Muscle layer of colon (tissue), 2 donors: ENCODE results near the gene TMEM106A.
"Not testable (repeated sequence)": the region's sequence is repeated elsewhere in the genome, so short reads cannot be mapped to it uniquely, and the experiment has no call there.

Experiments
- H3K27ac ChIP-seq: one replicate; pipeline ENCODE4 v1.7.0; 2013; ENCODE audit warnings: low read depth, mild to moderate bottlenecking, low read length, moderate library complexity
- H3K27me3 ChIP-seq, 2 donors: one replicate each; pipeline ENCODE4 v1.7.0; 2013; ENCODE audit warnings: low read length in 2 of 2, mild to moderate bottlenecking in 2 of 2; ENCODE audit not compliant: insufficient read depth in 2 of 2, control insufficient read depth in 1 of 2
- H3K36me3 ChIP-seq: one replicate; pipeline ENCODE4 v1.7.0; 2013; ENCODE audit warnings: mild to moderate bottlenecking, low read length; ENCODE audit not compliant: insufficient read depth
- H3K4me1 ChIP-seq: one replicate; pipeline ENCODE4 v1.7.0; 2013; ENCODE audit warnings: mild to moderate bottlenecking, low read length; ENCODE audit not compliant: insufficient read depth
- H3K4me3 ChIP-seq, 2 donors: one replicate each; pipeline ENCODE4 v1.7.0; 2013; ENCODE audit warnings: low read length in 2 of 2, low read depth in 1 of 2, mild to moderate bottlenecking in 1 of 2, moderate library complexity in 1 of 2
- H3K9ac ChIP-seq: one replicate; pipeline ENCODE4 v1.7.0; 2013; ENCODE audit warnings: low read length
- H3K9me3 ChIP-seq: one replicate; pipeline ENCODE4 v1.7.0; 2013; ENCODE audit warnings: mild to moderate bottlenecking, low read length
- donor health status: abdominal sarcoma.
- donor health status: Adenocarcinoma of cecum.

The TMEM106A gene

GRCh38 chr17:43211480-43212402, at the start of gene TMEM106A:
Gene TMEM106A (plus strand): TSS chr17:43211875. CDS start chr17:43213042, 1,167 bp downstream.
- H3K4me1 ChIP-seq, result peaks cover 19% of the 10 kb centered on the region
- H3K9ac ChIP-seq, result peak within 1 kb of the TSS; percentile 83
- peaks cover 45% of the 10 kb centered on the region for H3K36me3 ChIP-seq
- H3K4me3 ChIP-seq, result peak within 1 kb of the TSS; percentile 51 to 83
- no peaks in the 10 kb centered on the region for H3K27me3 ChIP-seq
- no peaks in the 10 kb centered on the region for H3K9me3 ChIP-seq
- H3K27ac ChIP-seq, result peak within 1 kb of the TSS; percentile 67

- H3K4me1 ChIP-seq, H3K9me3 ChIP-seq, H3K27me3 ChIP-seq, H3K9ac ChIP-seq, H3K27ac ChIP-seq, H3K36me3 ChIP-seq, H3K4me3 ChIP-seq: not testable (repeated sequence)
These were observed 45.7 kb upstream of the TMEM106A start for GRCh38 chr17:43165971-43166370.

- Histone ChIP-seq H3K9me3 (no peaks in the 10 kb centered on the region), H3K36me3 (no peaks in the 10 kb centered on the region), H3K27me3 (no peaks in the 10 kb centered on the region), H3K9ac (peak overlapping the region; percentile 87), H3K4me3 (peak overlapping the region; percentile 80 to 93), H3K27ac (peak overlapping the region; percentile 92), H3K4me1 (peaks cover 28% of the 10 kb centered on the region)
These were observed 42.0 kb upstream of the TMEM106A start for GRCh38 chr17:43169561-43170139.

DNA sequence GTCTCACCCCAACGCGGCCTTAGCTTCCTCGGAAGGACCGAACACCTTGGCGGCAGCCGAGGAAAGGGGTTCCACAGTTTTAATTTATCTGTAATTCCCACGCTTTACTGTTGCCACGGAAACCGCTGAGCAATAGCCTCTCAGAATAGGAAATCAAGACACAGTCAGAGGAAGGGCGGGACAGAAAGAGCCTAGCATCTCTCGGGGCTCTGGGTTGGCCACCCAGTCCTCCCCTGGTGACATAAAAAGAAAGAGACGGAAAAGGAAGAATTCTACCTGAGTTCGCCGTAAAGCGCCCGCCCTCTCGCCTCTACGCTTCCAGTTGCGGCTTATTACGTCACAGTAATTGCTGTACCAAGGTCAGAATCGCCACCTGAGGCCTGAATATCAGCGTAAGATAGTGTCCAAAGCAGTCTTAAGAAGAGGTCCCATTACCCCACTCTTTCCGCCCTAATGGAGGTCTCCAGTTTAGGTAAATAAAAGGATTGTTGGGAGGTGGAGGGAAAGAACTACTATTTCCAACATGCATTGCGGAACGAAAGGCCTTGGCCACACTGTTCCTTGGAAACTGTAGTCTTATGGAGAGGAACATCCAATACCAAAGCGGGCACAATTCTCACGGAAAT, 41.4 kb upstream of the TMEM106A start:
- no peaks in the 10 kb centered on the region for H3K9me3 ChIP-seq
- H3K36me3 ChIP-seq, result no peaks in the 10 kb centered on the region
- peaks cover 31% of the 10 kb centered on the region for H3K4me1 ChIP-seq

DNA sequence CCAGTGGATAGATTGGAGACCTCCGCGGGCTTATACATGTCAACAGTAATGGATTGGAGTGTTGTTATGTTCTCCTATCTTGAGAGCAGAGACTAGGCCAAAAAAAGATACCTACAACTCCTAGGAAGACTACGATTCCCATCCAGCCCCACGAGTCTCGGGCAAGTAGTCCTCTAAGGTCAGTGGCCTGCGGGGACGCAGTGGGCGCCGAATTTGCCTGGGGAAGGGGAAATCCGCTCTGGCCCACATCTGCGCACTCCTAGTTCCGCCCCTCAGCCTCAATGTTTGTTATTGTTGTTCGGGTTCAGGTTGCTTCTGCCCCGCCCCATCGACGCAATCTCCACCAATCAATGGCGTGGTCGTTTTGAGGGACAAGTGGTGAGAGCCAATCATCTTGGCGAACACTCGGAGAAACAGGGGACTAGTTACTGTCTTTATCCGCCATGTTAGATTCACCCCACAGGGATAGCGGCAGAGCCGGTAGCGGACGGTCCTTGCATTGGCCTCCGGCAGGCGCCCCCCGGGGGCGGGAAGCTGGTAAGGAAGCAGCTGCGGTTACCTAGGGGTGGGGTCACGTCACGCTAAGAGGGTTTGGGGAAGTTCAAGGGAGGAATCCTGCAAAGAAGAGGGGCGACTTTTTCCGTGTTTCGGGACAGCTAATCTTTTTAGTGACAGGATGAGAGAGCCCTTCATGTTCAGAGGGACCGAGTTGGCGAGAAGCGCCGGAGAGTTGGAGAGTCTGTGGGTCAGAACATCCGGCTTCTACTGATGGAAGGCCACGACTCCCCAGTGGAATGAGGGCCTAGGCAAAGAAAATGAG, 40.7 kb upstream of the TMEM106A start, which contains the start of gene NBR1:
TSS of gene NBR1 (plus strand) at position 449 of the 820 bp plus-strand sequence. CDS start 4,586 bp downstream, outside the sequence.
- H3K9me3 ChIP-seq, result no peaks in the 10 kb centered on the region
- peak within 1 kb of the TSS; percentile 92 for H3K27ac ChIP-seq
- peaks cover 2% of the 10 kb centered on the region for H3K36me3 ChIP-seq
- peaks cover 38% of the 10 kb centered on the region for H3K4me1 ChIP-seq
- H3K9ac ChIP-seq, result peak within 1 kb of the TSS; percentile 87
- H3K4me3 ChIP-seq, result peak within 1 kb of the TSS; percentile 80 to 93
- H3K27me3 ChIP-seq, result no peaks in the 10 kb centered on the region

More for the DNA sequence above, 41.4 kb upstream of the TMEM106A start:
- H3K4me3 ChIP-seq, result peak overlapping the region; percentile 80 to 93
- peak overlapping the region; percentile 92 for H3K27ac ChIP-seq
- no peaks in the 10 kb centered on the region for H3K27me3 ChIP-seq
- peak overlapping the region; percentile 87 for H3K9ac ChIP-seq

GRCh38 chr17:43171586-43172487, 39.8 kb upstream of the TMEM106A start:
- Histone ChIP-seq H3K9ac (peak overlapping the region; percentile 87), H3K9me3 (no peaks in the 10 kb centered on the region), H3K36me3 (peaks cover 10% of the 10 kb centered on the region)

GRCh38 chr17:43175213-43176118, 36.2 kb upstream of the TMEM106A start:
- H3K4me1 ChIP-seq, result peaks cover 43% of the 10 kb centered on the region
- no peak overlapping the region for H3K9ac ChIP-seq
- no peaks in the 10 kb centered on the region for H3K9me3 ChIP-seq
- H3K27me3 ChIP-seq, result no peaks in the 10 kb centered on the region
- H3K36me3 ChIP-seq, result peaks cover 32% of the 10 kb centered on the region
- no peak overlapping the region for H3K27ac ChIP-seq
- H3K4me3 ChIP-seq, result no peak overlapping the region

More at GRCh38 chr17:43171586-43172487, 39.8 kb upstream of the TMEM106A start:
- Histone ChIP-seq H3K4me3 (peak overlapping the region; percentile 80 to 93), H3K4me1 (peaks cover 47% of the 10 kb centered on the region), H3K27ac (peak overlapping the region; percentile 92), H3K27me3 (no peaks in the 10 kb centered on the region)

DNA sequence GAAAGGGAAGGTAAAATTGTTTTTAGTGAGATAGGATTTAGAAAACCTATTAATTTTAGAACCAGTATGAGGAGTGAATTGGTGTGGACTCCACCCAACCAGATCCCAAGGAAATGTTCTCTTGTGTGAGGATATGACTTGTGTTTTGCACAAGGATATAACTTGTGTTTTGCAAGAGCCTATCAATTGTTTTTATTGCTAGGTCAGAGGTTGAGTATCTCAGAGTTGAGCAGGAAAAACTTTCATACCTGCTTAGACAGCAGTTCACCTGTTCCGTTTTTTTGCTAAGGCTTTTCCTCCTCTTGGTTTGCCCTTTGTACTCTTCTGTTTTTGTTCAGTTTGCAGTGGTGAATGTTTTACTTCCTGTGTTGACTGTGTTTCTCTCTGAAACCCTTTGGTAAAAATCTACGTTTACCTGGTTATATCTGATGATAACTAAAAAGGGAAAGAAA, 35.5 kb upstream of the TMEM106A start:
- peaks cover 35% of the 10 kb centered on the region for H3K36me3 ChIP-seq

GRCh38 chr17:43183921-43184320, 27.8 kb upstream of the TMEM106A start:
- peaks cover 22% of the 10 kb centered on the region for H3K36me3 ChIP-seq
- no peak overlapping the region for H3K27ac ChIP-seq
- H3K27me3 ChIP-seq, result no peaks in the 10 kb centered on the region
- H3K9me3 ChIP-seq, result no peaks in the 10 kb centered on the region
- no peak overlapping the region for H3K4me3 ChIP-seq
- H3K4me1 ChIP-seq, result no peaks in the 10 kb centered on the region
- H3K9ac ChIP-seq, result no peak overlapping the region

More for the DNA sequence above, 35.5 kb upstream of the TMEM106A start:
- no peak overlapping the region for H3K4me3 ChIP-seq
- peak overlapping the region; percentile 4 for H3K27ac ChIP-seq
- no peaks in the 10 kb centered on the region for H3K9me3 ChIP-seq
- no peaks in the 10 kb centered on the region for H3K27me3 ChIP-seq
- peaks cover 43% of the 10 kb centered on the region for H3K4me1 ChIP-seq
- H3K9ac ChIP-seq, result no peak overlapping the region
